Measurements from ENCODE around the gene FBP2. TPM values are rescaled to one million over a fixed set of nuclear protein-coding genes. Genes with fewer than 3 reads are reported as not detected.
A peak's percentile ranks its signal among the peaks of the same experiment; 100 is the strongest.
"Not testable (repeated sequence)": the region's sequence is repeated elsewhere in the genome, so short reads cannot be mapped to it uniquely, and the experiment has no call there.

Gene FBP2
- total RNA-seq, 4 donors from 2014 or later = 12.1 to 56.5 (median 41.5) TPM

- H3K4me3 ChIP-seq = no peak overlapping the region
- in situ Hi-C loops (cut with MboI; ENCODE audit: low sequenced_read_pairs in 4 of 4) (no loop called here), intact Hi-C loops (cut with DNase I; ENCODE audit: low total_unique reads) (no loop called here)
- H3K27ac ChIP-seq = peak overlapping the region in 1 of 4 donors; percentile 42
- peaks cover 3 to 10% of the 10 kb centered on the region in 2 donors for H3K4me1 ChIP-seq
- DNase-seq (no peak), ATAC-seq (no peak)
- no peaks in the 10 kb centered on the region for H3K9me3 ChIP-seq
- H3K27me3 ChIP-seq = no peaks in the 10 kb centered on the region
- no peak for TF ChIP-seq POLR2A (IDR thresholded peaks at IDR 0.05)
- TF ChIP-seq, protein P1, sequence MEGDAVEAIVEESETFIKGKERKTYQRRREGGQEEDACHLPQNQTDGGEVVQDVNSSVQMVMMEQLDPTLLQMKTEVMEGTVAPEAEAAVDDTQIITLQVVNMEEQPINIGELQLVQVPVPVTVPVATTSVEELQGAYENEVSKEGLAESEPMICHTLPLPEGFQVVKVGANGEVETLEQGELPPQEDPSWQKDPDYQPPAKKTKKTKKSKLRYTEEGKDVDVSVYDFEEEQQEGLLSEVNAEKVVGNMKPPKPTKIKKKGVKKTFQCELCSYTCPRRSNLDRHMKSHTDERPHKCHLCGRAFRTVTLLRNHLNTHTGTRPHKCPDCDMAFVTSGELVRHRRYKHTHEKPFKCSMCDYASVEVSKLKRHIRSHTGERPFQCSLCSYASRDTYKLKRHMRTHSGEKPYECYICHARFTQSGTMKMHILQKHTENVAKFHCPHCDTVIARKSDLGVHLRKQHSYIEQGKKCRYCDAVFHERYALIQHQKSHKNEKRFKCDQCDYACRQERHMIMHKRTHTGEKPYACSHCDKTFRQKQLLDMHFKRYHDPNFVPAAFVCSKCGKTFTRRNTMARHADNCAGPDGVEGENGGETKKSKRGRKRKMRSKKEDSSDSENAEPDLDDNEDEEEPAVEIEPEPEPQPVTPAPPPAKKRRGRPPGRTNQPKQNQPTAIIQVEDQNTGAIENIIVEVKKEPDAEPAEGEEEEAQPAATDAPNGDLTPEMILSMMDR (IDR thresholded peaks at IDR 0.05 in 4 of 5, conservative IDR thresholded peaks at IDR 0.05 in 1 of 5) = no peak
- no peaks in the 10 kb centered on the region for H3K36me3 ChIP-seq
These were observed 17.5 kb downstream of the FBP2 start for GRCh38 chr9:94576131-94576530.

DNA sequence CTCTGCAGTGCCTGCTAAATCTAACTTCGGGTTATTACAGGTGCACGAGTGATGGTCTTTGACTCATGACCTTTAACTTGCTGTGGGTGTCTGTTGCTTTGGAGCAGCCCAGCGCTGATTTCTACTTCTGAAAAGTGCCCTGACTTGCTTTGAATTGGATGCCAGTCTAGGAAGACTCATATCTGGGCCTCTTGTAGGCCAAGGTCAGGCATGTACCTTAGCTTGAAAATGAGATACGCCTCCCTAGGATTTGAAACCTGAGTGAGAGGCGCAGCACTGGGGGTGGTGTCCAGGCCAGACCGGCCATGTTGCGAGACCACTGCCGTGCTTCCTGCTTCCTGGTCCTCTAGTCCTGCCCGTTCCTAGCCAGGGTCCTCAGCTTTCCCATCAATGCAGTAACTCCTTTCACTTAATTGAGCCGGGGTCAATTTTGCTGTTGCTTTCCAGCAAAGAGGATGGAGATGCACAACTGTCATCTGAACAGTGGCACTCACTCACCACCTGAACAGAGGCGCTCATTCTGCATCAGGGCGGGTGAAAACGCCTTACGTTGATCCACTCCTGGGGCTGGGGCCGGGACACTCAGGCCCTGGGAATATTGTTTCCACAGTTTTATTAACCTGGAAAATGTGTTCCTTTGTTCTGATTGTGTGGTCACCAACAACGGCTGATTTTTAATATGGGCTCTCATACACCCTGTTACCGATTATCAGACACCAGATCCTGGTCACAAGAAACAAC lies 24.5 kb downstream of the FBP2 start:
- Histone ChIP-seq H3K4me3 (no peak overlapping the region), H3K36me3 (no peaks in the 10 kb centered on the region), H3K27me3 (no peaks in the 10 kb centered on the region), H3K9me3 (no peaks in the 10 kb centered on the region), H3K27ac (peak overlapping the region; percentile 12 to 73 (median 44)), H3K4me1 (peaks cover 0 to 12% of the 10 kb centered on the region in 2 donors)
- ATAC-seq (peak; percentile 19 to 51), DNase-seq (no peak)
- TF ChIP-seq, protein P1 (IDR thresholded peaks at IDR 0.05 in 4 of 5, conservative IDR thresholded peaks at IDR 0.05 in 1 of 5) = no peak
- intact Hi-C loops (cut with DNase I; ENCODE audit: low total_unique reads) = no loop called here
- in situ Hi-C loops (cut with MboI; ENCODE audit: low sequenced_read_pairs in 4 of 4) = no loop called here

DNA sequence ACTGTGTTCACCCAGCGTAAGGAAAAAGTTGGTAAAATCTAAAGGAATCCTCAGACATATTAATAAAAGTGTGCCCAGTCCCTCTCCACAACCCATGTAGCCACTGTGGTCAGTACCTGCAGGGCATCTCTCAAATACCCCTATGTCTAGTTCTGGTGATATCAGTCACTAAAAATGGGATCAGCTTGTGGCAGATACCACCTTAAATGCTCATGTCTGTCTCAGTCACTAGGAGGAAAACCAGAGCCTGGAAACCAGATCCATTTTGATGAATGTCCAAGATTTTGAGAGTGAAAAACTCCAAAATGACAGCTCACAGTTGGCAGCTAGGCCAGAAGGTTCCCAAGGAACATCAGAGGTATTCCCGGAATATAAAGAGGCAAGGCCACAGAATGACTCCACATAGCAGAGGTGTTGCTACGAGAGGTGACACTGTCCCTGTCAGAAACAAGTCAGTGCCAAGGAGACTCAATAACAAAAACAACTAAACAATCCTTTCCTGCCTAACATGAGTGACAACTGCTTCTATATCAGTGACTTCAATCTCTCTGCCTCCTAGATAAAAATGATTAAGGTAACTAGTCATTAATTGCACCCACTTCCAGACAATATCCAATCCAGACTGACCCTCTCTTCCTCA lies 25.3 kb downstream of the FBP2 start:
- H3K27ac ChIP-seq = peak overlapping the region; percentile 12 to 73 (median 44)

GRCh38 chr9:94567271-94567670 lies 26.4 kb downstream of the FBP2 start:
- H3K4me1 ChIP-seq = peaks cover 0 to 12% of the 10 kb centered on the region in 2 donors
- H3K36me3 ChIP-seq = no peaks in the 10 kb centered on the region
- no peak for TF ChIP-seq POLR2A (IDR thresholded peaks at IDR 0.05)
- ATAC-seq (no peak), DNase-seq (no peak)
- H3K4me3 ChIP-seq = no peak overlapping the region
- peak overlapping the region in 1 of 4 donors; percentile 14 for H3K27ac ChIP-seq
- H3K9me3 ChIP-seq = no peaks in the 10 kb centered on the region
- no peaks in the 10 kb centered on the region for H3K27me3 ChIP-seq
- in situ Hi-C loops (cut with MboI; ENCODE audit: low sequenced_read_pairs in 4 of 4) (no loop called here), intact Hi-C loops (cut with DNase I; ENCODE audit: low total_unique reads) (no loop called here)

More for the DNA sequence above, 25.3 kb downstream of the FBP2 start:
- DNase-seq (no peak), ATAC-seq (peak; percentile 33 to 62)
- intact Hi-C loops (cut with DNase I; ENCODE audit: low total_unique reads) (no loop called here), in situ Hi-C loops (cut with MboI; ENCODE audit: low sequenced_read_pairs in 4 of 4) (no loop called here)
- no peaks in the 10 kb centered on the region for H3K36me3 ChIP-seq
- no peaks in the 10 kb centered on the region for H3K9me3 ChIP-seq
- peaks cover 0 to 12% of the 10 kb centered on the region in 2 donors for H3K4me1 ChIP-seq
- H3K4me3 ChIP-seq = no peak overlapping the region
- no peaks in the 10 kb centered on the region for H3K27me3 ChIP-seq
- TF ChIP-seq POLR2A (IDR thresholded peaks at IDR 0.05) = no peak
- TF ChIP-seq, protein P1 (IDR thresholded peaks at IDR 0.05 in 4 of 5, conservative IDR thresholded peaks at IDR 0.05 in 1 of 5) = no peak

DNA sequence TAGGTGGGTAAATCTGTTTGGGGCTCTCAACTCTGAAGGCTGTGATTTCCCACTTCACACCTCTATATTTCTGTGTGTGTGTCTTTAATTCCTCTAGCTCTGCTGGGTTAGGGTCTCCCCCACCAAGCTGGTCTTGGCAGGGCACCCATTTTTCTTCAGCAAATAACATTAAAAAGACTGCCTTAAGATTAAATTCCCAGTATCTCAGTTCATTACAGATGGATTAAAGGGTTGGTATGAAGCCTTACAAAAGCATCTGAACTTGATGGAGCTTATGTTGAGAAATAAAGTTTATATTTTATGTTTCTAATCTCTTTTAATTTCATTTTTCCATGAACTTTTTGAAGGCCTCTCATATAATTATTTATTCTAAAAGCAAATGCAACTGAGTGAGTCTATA lies 27.1 kb downstream of the FBP2 start:
- no peak overlapping the region for H3K4me3 ChIP-seq
- peak overlapping the region in 1 of 4 donors; percentile 14 for H3K27ac ChIP-seq
- TF ChIP-seq, protein P1 (IDR thresholded peaks at IDR 0.05 in 4 of 5, conservative IDR thresholded peaks at IDR 0.05 in 1 of 5) = no peak
- no peak for TF ChIP-seq POLR2A (IDR thresholded peaks at IDR 0.05)
- in situ Hi-C loops (cut with MboI; ENCODE audit: low sequenced_read_pairs in 4 of 4) = no loop called here
- intact Hi-C loops (cut with DNase I; ENCODE audit: low total_unique reads) = no loop called here
- DNase-seq (no peak), ATAC-seq (no peak)
- H3K4me1 ChIP-seq = peaks cover 0 to 12% of the 10 kb centered on the region in 2 donors
- no peaks in the 10 kb centered on the region for H3K36me3 ChIP-seq
- no peaks in the 10 kb centered on the region for H3K27me3 ChIP-seq
- no peaks in the 10 kb centered on the region for H3K9me3 ChIP-seq

DNA sequence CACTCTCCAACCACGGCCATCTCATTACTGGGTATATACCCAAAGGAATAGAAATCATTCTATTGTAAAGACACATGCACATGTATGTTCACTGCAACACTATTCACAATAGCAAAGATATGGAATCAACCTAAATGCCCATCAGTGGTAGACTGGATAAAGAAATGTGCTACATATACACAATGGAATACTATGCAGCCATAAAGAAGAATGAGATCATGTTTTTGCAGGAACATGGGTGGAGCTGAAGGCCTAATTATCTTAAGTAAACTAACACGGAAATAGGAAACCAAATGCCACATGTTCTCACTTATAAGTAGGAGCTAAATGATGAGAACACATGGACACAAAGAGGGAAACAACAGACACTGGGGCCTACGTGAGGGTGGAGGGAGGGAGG lies 29.3 kb downstream of the FBP2 start:
- ATAC-seq; H3K4me3 ChIP-seq; intact Hi-C loops (cut with DNase I; ENCODE audit: low total_unique reads); H3K36me3 ChIP-seq; in situ Hi-C loops (cut with MboI; ENCODE audit: low sequenced_read_pairs in 4 of 4); DNase-seq; H3K27ac ChIP-seq; H3K9me3 ChIP-seq; H3K27me3 ChIP-seq: not testable (repeated sequence)
- peaks cover 0 to 11% of the 10 kb centered on the region in 2 donors for H3K4me1 ChIP-seq
